ENCODE measurements around the gene ARHGAP18. TPM values are rescaled to one million over a fixed set of nuclear protein-coding genes. Genes with fewer than 3 reads are reported as not detected.

Gene ARHGAP18
- total RNA-seq, 2 experiments from 2014 or later, result 5.2 to 6.8 TPM

GRCh38 chr6:129546702-129547101 lies 163.3 kb downstream of the ARHGAP18 start:
- ChIA-PET CTCF (interaction anchor here (0.7 to 1.7 kb wide), 3 partner anchors 19 to 46 kb away, joined by 3 to 4 read pairs (median 4); no protein-coding TSS in a partner anchor), POLR2A (no interaction called here)
- DNase-seq, result no peak
- no peak for ATAC-seq
- Mint-ChIP-seq H3K36me3 (ENCODE audit: low read depth) (no peaks in the 10 kb centered on the region), H3K9me3 (ENCODE audit: low read depth) (no peaks in the 10 kb centered on the region), H3K27ac (no peak overlapping the region), H3K4me1 (no peaks in the 10 kb centered on the region), H3K4me3 (no peak overlapping the region), H3K27me3 (no peaks in the 10 kb centered on the region)
- intact Hi-C loops (cut with DNase I, micrococcal nuclease), result no loop called here

GRCh38 chr6:129544892-129545612 lies 164.9 kb downstream of the ARHGAP18 start:
- Mint-ChIP-seq H3K9me3 (ENCODE audit: low read depth) (no peaks in the 10 kb centered on the region), H3K36me3 (ENCODE audit: low read depth) (no peaks in the 10 kb centered on the region), H3K27ac (no peak overlapping the region), H3K4me1 (no peaks in the 10 kb centered on the region), H3K27me3 (no peaks in the 10 kb centered on the region), H3K4me3 (no peak overlapping the region)
- intact Hi-C loops (cut with DNase I, micrococcal nuclease), result no loop called here
- ChIA-PET CTCF (no interaction called here), POLR2A (no interaction called here)
- ATAC-seq, result no peak
- DNase-seq, result no peak

DNA sequence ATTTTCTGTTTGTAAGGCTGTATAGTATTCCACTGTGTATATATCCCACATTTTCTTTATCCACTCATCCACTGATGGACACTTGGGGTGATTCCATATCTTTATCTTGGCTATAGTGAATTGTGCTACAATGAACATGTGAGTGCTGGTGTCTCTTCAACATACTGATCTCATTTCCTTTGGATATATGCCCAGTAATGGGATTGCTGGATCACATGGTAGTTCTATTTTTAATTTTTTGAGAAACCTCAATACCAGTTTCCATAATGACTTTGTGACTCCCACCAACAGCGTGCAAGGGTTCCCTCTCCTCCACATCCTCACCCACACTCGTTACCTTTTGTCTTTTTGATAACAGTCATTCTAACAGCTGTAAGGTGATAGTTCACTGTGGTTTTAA lies 166.0 kb downstream of the ARHGAP18 start:
- intact Hi-C loops (cut with DNase I, micrococcal nuclease), result no loop called here
- POLR2A ChIA-PET, result no interaction called here
- DNase-seq, result no peak
- Mint-ChIP-seq H3K4me1 (no peaks in the 10 kb centered on the region), H3K9me3 (ENCODE audit: low read depth) (no peaks in the 10 kb centered on the region), H3K4me3 (no peak overlapping the region), H3K27ac (no peak overlapping the region), H3K27me3 (no peaks in the 10 kb centered on the region), H3K36me3 (ENCODE audit: low read depth) (no peaks in the 10 kb centered on the region)
- ATAC-seq, result no peak
- CTCF ChIA-PET, result no interaction called here

GRCh38 chr6:129542705-129543104 lies 167.3 kb downstream of the ARHGAP18 start:
- no peaks in the 10 kb centered on the region for H3K27me3 Mint-ChIP-seq
- CTCF ChIA-PET, result no interaction called here
- intact Hi-C loops (cut with DNase I, micrococcal nuclease), result no loop called here
- no peak for ATAC-seq
- H3K27ac Mint-ChIP-seq, result no peak overlapping the region
- H3K4me1 Mint-ChIP-seq, result no peaks in the 10 kb centered on the region
- POLR2A ChIA-PET, result no interaction called here
- no peaks in the 10 kb centered on the region for H3K36me3 Mint-ChIP-seq (ENCODE audit: low read depth)
- no peak for DNase-seq
- no peaks in the 10 kb centered on the region for H3K9me3 Mint-ChIP-seq (ENCODE audit: low read depth)
- no peak overlapping the region for H3K4me3 Mint-ChIP-seq

GRCh38 chr6:129539032-129539431 lies 170.9 kb downstream of the ARHGAP18 start:
- Mint-ChIP-seq H3K9me3 (ENCODE audit: low read depth) (no peaks in the 10 kb centered on the region), H3K27ac (no peak overlapping the region), H3K27me3 (no peaks in the 10 kb centered on the region), H3K4me3 (no peak overlapping the region), H3K4me1 (no peaks in the 10 kb centered on the region), H3K36me3 (ENCODE audit: low read depth) (no peaks in the 10 kb centered on the region)
- POLR2A ChIA-PET, result no interaction called here
- CTCF ChIA-PET, result interaction anchor here (0.6 to 1.0 kb wide), 2 partner anchors 38 to 697 kb away, joined by 3 to 4 read pairs; no protein-coding TSS in a partner anchor
- ATAC-seq (no peak), DNase-seq (no peak)
- intact Hi-C loops (cut with DNase I, micrococcal nuclease), result no loop called here

DNA sequence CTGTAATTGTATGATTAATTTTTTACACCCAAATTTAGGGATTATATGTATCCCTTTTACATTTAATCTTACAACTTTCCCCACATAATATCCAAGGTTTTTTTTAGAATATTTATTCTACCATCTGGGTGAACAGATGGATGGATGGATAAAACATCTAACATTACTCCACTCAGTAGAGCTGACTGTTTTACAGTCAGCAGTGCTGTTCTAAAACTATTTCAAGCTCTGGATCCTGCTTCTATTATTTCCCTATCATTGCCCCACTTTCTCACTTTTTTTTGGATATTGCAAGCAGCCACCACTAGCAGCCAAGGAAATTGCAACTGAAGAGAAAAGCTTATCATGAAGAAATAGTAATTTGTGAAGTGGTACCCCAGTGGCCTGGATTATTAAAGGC lies 173.7 kb downstream of the ARHGAP18 start:
- intact Hi-C loops (cut with DNase I, micrococcal nuclease), result no loop called here

GRCh38 chr6:129534926-129535325 lies 175.1 kb downstream of the ARHGAP18 start:
- Mint-ChIP-seq H3K9me3 (ENCODE audit: low read depth) (no peaks in the 10 kb centered on the region), H3K4me1 (no peaks in the 10 kb centered on the region), H3K4me3 (no peak overlapping the region), H3K36me3 (ENCODE audit: low read depth) (peaks cover 1% of the 10 kb centered on the region), H3K27me3 (peaks cover 1% of the 10 kb centered on the region), H3K27ac (no peak overlapping the region)
- ATAC-seq, result no peak
- no peak for DNase-seq
- CTCF ChIA-PET, result no interaction called here
- intact Hi-C loops (cut with DNase I, micrococcal nuclease), result no loop called here
- POLR2A ChIA-PET, result no interaction called here

More for the DNA sequence above, 173.7 kb downstream of the ARHGAP18 start:
- CTCF ChIA-PET, result no interaction called here
- ATAC-seq (no peak), DNase-seq (no peak)
- Mint-ChIP-seq H3K4me3 (no peak overlapping the region), H3K27ac (no peak overlapping the region), H3K4me1 (no peaks in the 10 kb centered on the region), H3K36me3 (ENCODE audit: low read depth) (peaks cover 1% of the 10 kb centered on the region), H3K9me3 (ENCODE audit: low read depth) (no peaks in the 10 kb centered on the region), H3K27me3 (peaks cover 1% of the 10 kb centered on the region)
- POLR2A ChIA-PET, result no interaction called here

Other genes starting within 250 kb of the ARHGAP18 start
- gene TMEM244, start 151.1 kb upstream of the ARHGAP18 start, total RNA-seq, result not detected

Data from activated CD4-positive, alpha-beta T cell treated with anti-CD3 and anti-CD28 coated beads for 36 hours (primary cell).